Measurements from ENCODE around the gene IGFBP4. TPM values are rescaled to one million over a fixed set of nuclear protein-coding genes. Genes with fewer than 3 reads are reported as not detected.

The IGFBP4 gene
- total RNA-seq, 1 experiment from 2014 or later, result 198 TPM

DNA sequence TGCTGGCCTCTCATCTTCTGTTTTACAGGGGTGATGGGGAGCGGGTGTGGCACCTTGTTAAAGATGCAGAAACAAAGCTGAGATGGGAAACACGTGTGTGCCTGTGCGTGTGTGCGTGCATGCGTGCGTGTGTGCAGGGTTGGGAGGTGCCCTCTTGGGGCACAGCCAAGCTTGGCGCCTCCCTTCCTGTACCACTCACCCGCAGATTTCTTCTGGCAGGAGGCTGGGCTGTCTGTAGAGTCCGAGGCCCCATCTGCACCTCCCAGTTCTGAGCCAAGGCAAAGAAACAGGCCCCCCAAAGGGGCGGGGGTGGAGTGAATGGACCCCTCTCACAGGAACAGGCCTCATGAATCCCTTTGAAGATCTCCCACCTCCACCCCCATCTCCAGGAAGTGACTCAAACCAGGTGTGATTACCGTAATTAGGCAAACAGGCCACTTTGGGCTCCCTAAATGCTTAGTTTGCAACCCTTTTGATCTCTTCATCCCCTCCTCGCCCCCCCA is 37.3 kb downstream of the IGFBP4 start:
- DNase-seq (ENCODE audit: low read depth), result no peak

GRCh38 chr17:40481106-40481505 is 37.9 kb downstream of the IGFBP4 start:
- in situ Hi-C loops (cut with HindIII; ENCODE audit: low pct_unique_long_range_greater_than_20kb, low sequenced_read_pairs), result no loop called here

More for the DNA sequence above, 37.3 kb downstream of the IGFBP4 start:
- in situ Hi-C loops (cut with HindIII; ENCODE audit: low pct_unique_long_range_greater_than_20kb, low sequenced_read_pairs), result no loop called here

GRCh38 chr17:40482722-40483121 is 39.5 kb downstream of the IGFBP4 start:
- in situ Hi-C loops (cut with HindIII; ENCODE audit: low pct_unique_long_range_greater_than_20kb, low sequenced_read_pairs), result no loop called here

More at GRCh38 chr17:40481106-40481505, 37.9 kb downstream of the IGFBP4 start:
- DNase-seq (ENCODE audit: low read depth), result no peak

GRCh38 chr17:40483679-40484078 is 40.4 kb downstream of the IGFBP4 start:
- DNase-seq (ENCODE audit: low read depth), result no peak
- in situ Hi-C loops (cut with HindIII; ENCODE audit: low pct_unique_long_range_greater_than_20kb, low sequenced_read_pairs), result no loop called here

More at GRCh38 chr17:40482722-40483121, 39.5 kb downstream of the IGFBP4 start:
- no peak for DNase-seq (ENCODE audit: low read depth)

DNA sequence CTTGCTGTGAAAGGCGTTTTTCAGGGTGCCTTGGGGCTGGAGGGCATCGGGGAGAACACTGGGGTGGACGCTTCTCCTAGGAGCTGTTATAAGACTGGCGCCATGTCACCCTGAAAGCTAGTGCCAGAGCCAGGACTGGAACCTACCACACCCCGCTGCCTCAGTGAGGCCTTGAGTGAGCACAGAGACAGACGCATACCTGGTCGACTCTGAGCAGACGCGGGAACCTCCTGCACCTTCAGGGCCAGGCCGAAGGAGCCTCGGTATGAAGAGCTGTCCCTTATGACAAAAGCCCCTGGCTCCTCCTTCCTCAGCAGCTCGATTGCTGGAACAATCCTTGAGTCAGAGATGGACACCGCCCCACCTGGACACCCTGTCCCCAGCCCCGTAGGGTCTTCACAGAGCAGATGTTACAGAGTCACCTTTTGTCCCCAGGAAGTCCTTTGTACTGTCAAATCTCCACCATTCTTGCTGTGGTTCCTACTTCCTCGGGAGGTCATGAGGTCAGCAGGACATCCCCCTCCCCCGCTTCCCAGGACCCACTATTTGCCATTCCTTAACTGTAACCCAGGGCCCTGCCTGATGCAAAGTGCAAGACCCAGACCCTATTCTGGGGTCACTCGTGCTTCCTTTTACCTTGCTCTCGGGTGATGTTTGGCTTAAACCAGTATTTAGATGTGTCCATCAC is 41.2 kb downstream of the IGFBP4 start:
- no peak for DNase-seq (ENCODE audit: low read depth)
- in situ Hi-C loops (cut with HindIII; ENCODE audit: low pct_unique_long_range_greater_than_20kb, low sequenced_read_pairs), result no loop called here

DNA sequence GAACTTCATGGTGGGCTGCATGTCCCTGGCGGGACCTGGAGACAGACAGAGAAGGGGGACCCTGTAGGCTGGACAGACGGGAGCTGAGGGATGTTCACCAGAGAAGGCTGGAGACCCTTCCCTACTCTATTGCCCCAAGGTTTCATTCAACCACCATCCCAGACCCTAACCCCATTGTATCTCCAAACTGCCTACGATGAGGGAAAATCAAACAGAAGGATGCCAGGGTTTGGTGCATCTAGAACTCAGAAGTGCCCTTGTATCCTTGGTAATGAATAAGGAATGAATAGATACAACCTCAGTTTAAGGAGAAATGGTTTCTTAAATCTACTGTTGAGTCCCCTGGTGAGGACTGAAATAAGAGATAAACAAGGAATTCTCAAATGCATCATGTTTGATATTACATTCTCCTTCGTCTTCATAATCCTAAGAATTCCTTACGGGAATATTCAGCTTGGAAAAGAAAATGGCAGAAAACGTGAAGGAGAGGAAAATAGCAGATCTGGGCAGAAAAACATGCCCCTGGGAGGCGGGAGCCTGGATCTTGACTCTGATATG is 41.8 kb downstream of the IGFBP4 start:
- in situ Hi-C loops (cut with HindIII; ENCODE audit: low pct_unique_long_range_greater_than_20kb, low sequenced_read_pairs), result no loop called here
- DNase-seq (ENCODE audit: low read depth), result no peak

DNA sequence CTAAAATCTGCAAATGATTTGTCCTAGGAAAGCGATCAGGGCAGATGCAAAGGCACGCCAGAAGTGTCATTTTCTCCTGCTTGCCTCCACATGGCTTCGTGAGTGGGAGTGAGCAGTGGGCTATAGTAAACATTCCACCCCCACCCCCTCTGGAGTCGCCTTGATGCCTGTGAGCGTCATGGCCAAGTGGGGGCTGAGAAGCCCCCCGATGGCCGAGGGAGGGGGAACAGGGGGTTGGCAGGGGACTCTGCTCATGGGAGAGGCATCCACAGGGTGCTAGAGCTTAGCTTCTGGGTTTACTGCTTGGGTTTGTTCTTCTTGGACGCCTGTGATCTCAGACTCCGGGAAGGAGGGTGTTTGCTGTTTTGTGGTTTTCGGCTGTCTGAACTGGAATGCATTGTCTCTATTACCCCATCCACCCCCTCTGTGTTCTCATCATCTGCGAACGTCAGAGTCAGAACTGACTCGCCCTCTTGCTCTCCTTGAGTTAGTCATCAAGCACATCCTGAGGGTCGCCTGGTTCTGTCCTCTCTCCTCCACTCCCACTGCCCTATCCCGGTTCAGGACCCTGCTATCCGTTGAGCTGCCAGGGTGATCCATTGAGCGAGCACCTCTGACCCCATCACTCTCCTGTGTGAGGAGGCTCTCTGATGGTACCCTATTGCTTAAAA is 42.7 kb downstream of the IGFBP4 start:
- DNase-seq (ENCODE audit: low read depth), result peak; percentile 89
- in situ Hi-C loops (cut with HindIII; ENCODE audit: low pct_unique_long_range_greater_than_20kb, low sequenced_read_pairs), result no loop called here

- DNase-seq (ENCODE audit: low read depth), result peak; percentile 20
- in situ Hi-C loops (cut with HindIII; ENCODE audit: low pct_unique_long_range_greater_than_20kb, low sequenced_read_pairs), result no loop called here
Observed at GRCh38 chr17:40486522-40487370, 43.5 kb downstream of the IGFBP4 start.

DNA sequence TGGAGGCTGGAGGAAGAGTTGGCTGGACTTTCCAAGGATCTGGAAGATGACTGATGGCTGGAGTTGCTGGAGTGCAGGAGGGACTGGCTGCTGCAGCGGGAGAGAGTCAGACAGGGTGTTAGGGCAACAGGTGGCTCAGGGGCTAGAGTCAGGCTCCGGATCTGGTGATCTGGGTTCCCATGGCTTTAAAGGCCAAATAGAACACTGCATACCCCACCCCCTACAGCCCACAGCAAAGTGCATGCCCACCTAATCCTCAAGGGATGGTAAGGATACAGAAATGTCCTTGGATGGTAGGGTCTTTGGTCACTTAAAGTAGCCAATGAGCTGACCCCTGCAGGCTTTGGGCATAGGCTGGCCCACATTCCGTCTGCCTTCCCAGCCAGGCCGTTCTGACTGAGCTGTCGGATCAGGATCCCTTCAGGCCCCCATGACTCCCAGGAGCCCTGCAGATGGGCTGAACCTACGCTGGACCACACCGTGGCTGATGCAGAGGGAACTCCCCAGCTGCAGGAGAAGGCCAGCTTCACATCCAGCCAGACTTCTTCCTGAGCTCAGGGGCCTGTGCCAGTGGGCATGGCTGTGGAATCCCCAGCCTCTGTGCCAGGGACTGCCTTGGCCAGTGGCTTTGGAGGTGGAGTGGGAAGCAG is 44.2 kb downstream of the IGFBP4 start:
- in situ Hi-C loops (cut with HindIII; ENCODE audit: low pct_unique_long_range_greater_than_20kb, low sequenced_read_pairs), result no loop called here
- DNase-seq (ENCODE audit: low read depth), result no peak

GRCh38 chr17:40490289-40490853 is 47.1 kb downstream of the IGFBP4 start:
- DNase-seq (ENCODE audit: low read depth), result peak; percentile 74
- in situ Hi-C loops (cut with HindIII; ENCODE audit: low pct_unique_long_range_greater_than_20kb, low sequenced_read_pairs), result no loop called here

- in situ Hi-C loops (cut with HindIII; ENCODE audit: low pct_unique_long_range_greater_than_20kb, low sequenced_read_pairs), result no loop called here
- no peak for DNase-seq (ENCODE audit: low read depth)
Observed at GRCh38 chr17:40490982-40491381, 47.7 kb downstream of the IGFBP4 start.

GRCh38 chr17:40491486-40491885 is 48.2 kb downstream of the IGFBP4 start:
- in situ Hi-C loops (cut with HindIII; ENCODE audit: low pct_unique_long_range_greater_than_20kb, low sequenced_read_pairs), result no loop called here

DNA sequence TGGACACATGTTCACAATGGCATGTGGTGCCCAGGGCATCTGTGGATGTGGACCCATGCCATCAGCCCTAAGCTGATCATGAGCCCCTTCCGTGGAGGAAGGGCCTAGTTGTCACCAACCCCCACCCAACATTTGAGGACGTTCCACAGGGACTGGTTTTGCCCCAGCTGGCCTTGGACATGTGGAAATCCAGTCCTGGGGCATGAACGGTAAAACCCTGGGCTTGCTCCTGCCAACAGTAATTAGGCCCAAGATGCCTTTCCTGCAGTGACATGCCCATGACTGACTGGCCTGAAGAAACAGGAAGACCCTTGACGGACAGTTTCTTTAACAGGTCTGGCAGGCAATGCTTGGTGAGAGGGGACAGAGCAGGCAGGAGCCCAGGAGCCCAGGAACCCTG is 50.4 kb downstream of the IGFBP4 start:
- no peak for DNase-seq (ENCODE audit: low read depth)
- in situ Hi-C loops (cut with HindIII; ENCODE audit: low pct_unique_long_range_greater_than_20kb, low sequenced_read_pairs), result no loop called here

More at GRCh38 chr17:40491486-40491885, 48.2 kb downstream of the IGFBP4 start:
- no peak for DNase-seq (ENCODE audit: low read depth)

DNA sequence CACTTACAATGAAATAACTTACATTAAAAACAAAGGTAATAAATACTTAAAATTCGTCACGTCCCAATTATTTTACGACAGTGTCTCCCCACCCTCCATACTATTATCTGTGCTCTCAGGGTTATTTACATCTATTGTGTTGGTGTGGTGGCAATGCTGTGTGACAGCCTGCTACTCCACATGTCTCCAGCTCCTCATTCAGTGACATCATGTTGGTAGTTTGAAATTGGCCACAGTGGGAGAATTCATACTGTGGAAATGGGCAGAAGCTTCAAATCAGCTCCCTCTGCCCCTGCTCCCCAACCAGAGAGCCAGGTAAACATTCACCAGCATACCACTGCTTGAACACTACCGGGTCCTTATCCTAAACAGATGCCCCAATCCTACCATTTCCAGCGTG is 51.9 kb downstream of the IGFBP4 start:
- no peak for DNase-seq (ENCODE audit: low read depth)
- in situ Hi-C loops (cut with HindIII; ENCODE audit: low pct_unique_long_range_greater_than_20kb, low sequenced_read_pairs), result no loop called here

- no peak for DNase-seq (ENCODE audit: low read depth)
- in situ Hi-C loops (cut with HindIII; ENCODE audit: low pct_unique_long_range_greater_than_20kb, low sequenced_read_pairs), result no loop called here
Observed at GRCh38 chr17:40496170-40496569, 52.9 kb downstream of the IGFBP4 start.

- in situ Hi-C loops (cut with HindIII; ENCODE audit: low pct_unique_long_range_greater_than_20kb, low sequenced_read_pairs), result no loop called here
- no peak for DNase-seq (ENCODE audit: low read depth)
Observed at GRCh38 chr17:40496634-40497420, 53.6 kb downstream of the IGFBP4 start.

DNA sequence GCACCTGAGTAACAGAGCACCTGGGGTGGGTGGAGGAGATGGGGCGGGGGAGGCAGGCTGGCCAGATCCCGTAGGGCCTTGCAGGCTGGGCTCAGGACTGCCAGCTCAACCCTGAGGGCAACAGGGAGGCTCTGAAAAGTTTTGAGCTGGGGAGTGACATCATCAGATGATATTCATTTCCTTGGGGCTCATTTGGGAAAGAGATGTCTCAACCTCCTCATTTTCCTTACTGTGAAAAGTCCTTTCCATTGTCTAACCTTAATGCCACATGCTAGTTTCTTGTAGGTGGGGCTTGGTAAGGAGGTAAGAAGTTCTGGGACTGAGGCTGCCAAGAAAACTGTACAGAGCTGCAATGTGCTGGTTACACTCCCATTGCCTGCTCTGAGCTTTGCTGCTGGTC is 54.4 kb downstream of the IGFBP4 start:
- in situ Hi-C loops (cut with HindIII; ENCODE audit: low pct_unique_long_range_greater_than_20kb, low sequenced_read_pairs), result no loop called here
- DNase-seq (ENCODE audit: low read depth), result no peak
